ENCODE data around the gene DAGLB.

- TF ChIP-seq CTCF (IDR thresholded peaks at IDR 0.05), result no peak
- TF ChIP-seq POLR2A (IDR thresholded peaks at IDR 0.05), result no peak
Measured at GRCh38 chr7:6479067-6479466, 31.3 kb upstream of the DAGLB start.
